HT-29 (cell line): ENCODE measurements around the gene GRIK2. TPM values are rescaled to one million over a fixed set of nuclear protein-coding genes. Genes with fewer than 3 reads are reported as not detected.
"Not testable (repeated sequence)": the region's sequence is repeated elsewhere in the genome, so short reads cannot be mapped to it uniquely, and the experiment has no call there.

Experiments
- DNase-seq: peaks from one replicate; pipeline ENCODE4 v3.0.0-alpha.2; 2015; ENCODE audit warnings: low spot score
- total RNA-seq: library from RNA; depleted of rRNA; stranded (reverse); fragments of >200 nt; shearing (Covaris generic); gene quantifications from 2 replicates; pipeline ENCODE4 v1.2.3, GENCODE V29; 2014

GRIK2 gene
- total RNA-seq, 1 experiment from 2014 or later = not detected

GRCh38 chr6:101626269-101626668 is 232.8 kb downstream of the GRIK2 start:
- DNase-seq = no peak

GRCh38 chr6:101630941-101631340 is 237.4 kb downstream of the GRIK2 start:
- DNase-seq = no peak

GRCh38 chr6:101633081-101633480 is 239.6 kb downstream of the GRIK2 start:
- no peak for DNase-seq

DNA sequence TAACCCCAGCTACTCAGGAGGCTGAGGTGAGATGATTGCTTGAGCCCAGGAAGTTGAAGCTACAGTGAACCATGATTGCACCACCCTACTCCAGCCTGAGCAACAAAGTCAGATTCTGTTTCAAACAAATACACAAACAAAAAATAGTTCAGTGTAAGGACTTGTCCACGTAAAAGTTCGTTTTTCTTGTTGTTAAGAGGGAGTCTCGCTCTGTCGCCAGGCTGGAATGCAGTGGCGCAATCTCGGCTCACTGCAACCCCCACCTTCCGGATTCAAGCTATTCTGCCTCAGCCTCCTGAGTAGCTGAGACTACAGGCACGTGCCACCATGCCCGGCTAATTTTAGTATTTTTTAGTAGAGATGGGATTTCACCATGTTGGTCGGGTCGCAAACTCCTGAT is 245.4 kb downstream of the GRIK2 start:
- DNase-seq = not testable (repeated sequence)

DNA sequence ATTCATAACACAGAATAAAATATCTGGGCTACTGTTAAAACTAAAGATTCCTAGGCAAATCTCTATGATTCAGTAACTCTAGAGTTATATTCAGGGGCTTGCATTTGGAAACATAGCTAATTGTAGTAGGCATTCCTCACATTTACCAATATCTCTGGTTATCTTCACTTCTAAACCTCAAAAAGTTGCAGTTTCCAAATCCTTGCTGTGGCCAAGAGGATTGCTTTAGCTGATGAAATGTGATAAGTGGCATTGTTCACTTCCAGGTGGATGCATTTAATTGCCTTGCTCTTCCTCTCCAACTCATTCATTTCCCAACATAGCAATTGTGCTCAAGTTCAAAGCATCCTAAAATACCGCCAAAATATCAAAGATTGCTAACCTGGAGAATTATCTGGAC is 246.6 kb downstream of the GRIK2 start:
- DNase-seq = no peak

DNA sequence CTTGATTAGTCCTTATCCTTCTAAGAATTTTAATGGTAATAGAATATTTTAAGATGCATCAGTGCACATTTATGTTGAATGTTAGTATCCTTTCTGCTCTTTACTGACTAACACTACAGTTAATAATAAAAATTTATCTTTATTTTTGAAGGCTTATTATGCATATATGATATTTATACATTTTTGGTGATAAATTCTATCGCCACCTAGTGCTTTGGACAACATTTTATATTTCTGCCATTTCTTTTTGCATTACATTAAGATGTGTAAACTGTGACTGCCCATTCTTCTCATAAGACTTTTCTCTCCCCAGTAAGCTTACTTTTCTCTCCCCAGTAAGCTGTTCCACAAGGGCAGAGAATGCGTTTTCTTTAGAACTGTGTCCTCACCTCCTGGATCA is 252.3 kb downstream of the GRIK2 start:
- DNase-seq = no peak

DNA sequence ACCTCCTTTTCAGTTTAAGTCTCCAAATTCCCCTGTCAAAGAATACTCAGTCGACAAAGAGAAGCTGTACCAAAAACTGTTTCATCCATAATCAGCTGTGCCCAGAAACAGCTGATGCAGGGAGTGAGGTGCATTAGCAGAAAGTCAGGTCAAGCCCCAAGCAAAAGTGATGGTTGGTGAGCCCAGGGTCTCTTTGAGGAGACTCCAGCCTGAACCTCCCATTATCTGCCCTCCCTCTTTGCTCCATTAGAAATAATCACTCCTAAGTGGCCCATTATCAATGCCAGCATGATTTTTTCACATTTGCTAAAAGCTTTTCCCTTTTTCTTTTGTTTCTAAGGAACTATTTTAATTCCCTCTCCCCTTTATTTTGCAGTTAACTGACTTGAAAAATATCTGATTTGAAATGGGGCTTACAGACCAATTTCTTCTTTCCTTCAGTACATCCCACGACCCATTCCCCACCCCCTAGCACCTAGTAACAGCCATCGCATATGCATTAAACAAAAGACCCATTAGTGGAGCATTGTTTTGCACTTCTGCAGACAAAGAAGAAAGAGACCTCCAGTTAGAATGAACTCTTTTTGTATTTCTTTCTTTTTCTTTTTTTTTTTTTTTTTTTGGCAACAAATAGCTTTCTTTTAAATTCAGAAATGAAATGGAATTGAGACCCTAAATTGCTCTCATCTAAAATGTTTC is 257.0 kb downstream of the GRIK2 start:
- no peak for DNase-seq

GRCh38 chr6:101652079-101652478 is 258.6 kb downstream of the GRIK2 start:
- DNase-seq = no peak

DNA sequence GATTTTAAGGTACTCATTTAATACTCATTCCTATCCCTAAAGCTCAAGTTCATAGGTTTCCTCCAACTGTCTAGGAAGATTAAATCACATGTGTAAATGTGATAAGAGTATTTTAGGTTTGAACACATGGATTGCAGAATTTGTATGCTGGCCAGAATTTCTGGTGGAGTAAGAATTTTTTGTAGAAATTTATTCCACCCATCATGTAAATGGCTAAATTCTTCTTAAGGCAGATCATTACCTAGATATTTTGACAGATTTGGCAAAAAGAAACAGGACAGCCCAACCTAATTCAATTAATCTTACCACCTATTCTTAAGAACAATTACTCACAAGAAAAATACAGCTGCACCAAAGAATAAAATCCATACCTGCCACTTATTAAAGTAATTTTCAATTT is 261.6 kb downstream of the GRIK2 start:
- no peak for DNase-seq

GRCh38 chr6:101662111-101662897 is 268.8 kb downstream of the GRIK2 start:
- DNase-seq = no peak

DNA sequence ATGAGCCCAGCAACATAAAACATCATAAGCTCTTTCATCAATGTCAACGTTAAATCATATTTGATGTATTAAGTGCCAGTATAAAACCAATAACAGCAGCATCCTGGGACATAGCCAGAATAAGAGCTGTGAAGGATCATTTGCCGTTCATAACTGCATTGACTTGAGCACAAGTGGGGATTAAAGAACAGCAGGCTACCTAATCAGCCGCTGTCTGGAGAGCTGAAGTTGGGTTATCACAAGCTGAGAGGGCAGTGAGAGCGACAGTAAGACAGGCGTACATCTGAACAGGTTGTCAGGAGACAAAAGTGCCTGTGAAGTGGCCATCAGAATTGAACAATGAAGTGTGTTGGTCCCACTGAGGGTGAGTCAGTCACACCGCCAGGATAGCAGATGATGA is 269.6 kb downstream of the GRIK2 start:
- no peak for DNase-seq

GRCh38 chr6:101666256-101666655 is 272.7 kb downstream of the GRIK2 start:
- no peak for DNase-seq

DNA sequence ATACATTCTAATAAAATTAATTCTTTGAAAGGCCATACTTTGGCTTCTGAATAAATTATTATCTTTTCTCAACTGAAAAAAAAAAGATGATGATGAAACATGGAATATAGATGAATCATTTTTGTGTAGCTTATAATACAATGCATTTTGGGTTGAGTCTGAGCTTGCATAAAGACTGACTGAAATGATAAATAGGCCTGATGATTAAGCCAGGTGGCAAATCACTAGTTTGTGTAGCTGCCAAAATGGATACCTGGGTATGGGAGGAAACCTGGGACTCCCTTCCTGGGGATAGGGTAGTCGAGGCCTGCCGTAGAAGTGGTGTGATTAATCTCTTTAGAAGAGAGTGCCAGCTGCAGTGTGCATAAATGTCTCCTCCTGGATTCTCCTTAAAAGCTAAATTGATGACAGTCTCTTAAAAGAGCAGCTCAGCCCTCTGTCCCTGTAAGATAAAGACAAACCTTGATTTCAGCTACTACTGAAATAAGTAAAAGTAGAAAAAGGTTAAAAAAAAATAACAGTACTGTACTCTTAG is 275.1 kb downstream of the GRIK2 start:
- no peak for DNase-seq

DNA sequence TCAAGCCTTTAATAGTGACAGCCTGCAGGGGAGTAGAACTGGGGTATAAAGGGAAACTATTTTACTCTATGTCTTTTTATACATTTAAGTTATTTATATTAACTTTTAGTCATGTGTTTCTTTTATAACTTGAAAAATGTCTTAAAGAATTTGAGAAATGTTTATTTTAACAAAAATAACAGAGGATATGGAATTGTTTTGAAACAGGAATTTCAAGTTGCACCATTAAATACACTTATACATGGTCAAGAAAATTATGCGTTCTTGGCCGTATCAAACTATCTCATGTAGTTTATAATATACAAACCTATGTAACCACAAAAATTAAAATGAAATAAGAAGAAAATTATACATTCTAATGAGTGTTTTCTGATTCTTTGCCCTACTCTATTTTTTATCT is 282.7 kb downstream of the GRIK2 start:
- DNase-seq = no peak

DNA sequence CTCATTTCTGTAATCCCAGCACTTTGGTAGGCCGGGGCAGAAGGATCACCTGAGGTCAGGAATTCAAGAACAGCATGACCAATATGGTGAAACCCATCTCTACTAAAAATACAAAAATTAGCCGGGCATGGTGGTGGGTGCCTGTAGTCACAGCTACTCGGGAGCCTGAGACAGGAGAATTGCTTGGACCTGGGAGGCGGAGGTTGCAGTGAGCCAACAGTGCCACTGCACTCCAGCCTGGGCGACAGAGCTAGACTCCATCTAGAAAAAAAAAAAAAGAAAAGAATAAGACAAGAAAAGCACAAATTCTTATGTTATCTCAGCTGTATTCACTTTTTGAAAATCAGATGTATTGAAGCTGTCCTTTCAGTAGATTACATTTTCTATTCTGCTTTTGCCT is 289.4 kb downstream of the GRIK2 start:
- DNase-seq = no peak

DNA sequence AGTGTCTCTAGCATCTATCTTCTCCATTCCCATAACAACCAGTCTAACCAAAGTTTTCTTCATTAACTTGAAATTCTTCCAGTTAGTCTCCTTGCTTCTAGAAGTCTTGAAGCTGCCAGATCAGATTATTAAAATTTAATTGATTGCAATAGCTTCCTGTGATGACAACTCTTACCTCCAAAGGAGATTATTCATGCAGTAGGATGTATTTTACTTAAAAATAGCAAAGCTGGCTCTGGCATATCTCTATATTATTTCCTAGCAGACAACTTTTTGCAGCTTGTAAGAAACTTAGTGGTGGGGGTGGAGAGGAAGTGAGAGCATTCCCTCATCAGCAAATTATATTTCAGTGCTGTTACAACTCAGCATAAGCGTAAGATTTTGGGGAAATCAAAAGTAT is 290.4 kb downstream of the GRIK2 start:
- no peak for DNase-seq

DNA sequence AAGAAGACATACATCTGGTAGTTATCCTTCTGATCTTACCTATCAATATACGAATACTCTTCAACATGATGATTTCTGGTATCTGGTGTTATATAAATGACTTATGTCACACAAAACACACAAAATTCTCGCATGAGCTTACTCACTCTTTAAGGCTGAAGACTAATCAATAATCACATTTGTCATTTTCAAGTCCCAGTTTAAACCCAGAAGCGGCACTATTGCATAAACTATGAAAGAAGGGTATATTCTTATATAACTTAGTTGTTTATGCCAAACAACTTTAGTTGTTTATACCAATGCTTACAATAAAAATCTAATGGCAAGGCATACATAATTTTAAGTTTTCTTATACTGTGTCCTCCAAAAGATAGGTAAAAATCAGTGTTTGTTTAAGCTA is 293.1 kb downstream of the GRIK2 start:
- no peak for DNase-seq

- no peak for DNase-seq
Observed at GRCh38 chr6:101689156-101689555, 295.6 kb downstream of the GRIK2 start.

- no peak for DNase-seq
Observed at GRCh38 chr6:101689695-101690094, 296.2 kb downstream of the GRIK2 start.

GRCh38 chr6:101700655-101701054 is 307.1 kb downstream of the GRIK2 start:
- DNase-seq = no peak

DNA sequence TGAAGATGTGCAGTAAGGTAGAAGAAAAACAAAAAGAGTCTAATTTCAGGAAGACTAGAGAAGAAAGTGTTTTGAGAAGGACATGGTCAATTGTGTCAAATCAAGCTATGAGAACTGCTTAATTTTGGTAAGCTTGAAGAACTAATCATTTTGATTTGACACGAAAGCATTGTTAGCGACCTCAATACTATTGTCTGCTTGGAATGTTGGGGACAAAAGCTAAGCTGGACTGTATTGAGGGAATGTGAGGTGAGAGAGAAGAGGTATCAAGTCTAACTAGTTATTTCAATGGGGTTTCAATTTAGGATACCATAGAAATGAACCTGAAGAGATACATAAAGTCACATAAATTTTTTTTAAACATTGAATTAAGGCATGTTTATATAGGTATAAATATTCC is 309.8 kb downstream of the GRIK2 start:
- DNase-seq = no peak

- DNase-seq = no peak
Observed at GRCh38 chr6:101705866-101706265, 312.4 kb downstream of the GRIK2 start.

- DNase-seq = no peak
Observed at GRCh38 chr6:101706576-101706975, 313.1 kb downstream of the GRIK2 start.
